Measurements from ENCODE around the gene MAGED4B.
"Not testable (repeated sequence)": the region's sequence is repeated elsewhere in the genome, so short reads cannot be mapped to it uniquely, and the experiment has no call there.

MAGED4B gene, protein sequence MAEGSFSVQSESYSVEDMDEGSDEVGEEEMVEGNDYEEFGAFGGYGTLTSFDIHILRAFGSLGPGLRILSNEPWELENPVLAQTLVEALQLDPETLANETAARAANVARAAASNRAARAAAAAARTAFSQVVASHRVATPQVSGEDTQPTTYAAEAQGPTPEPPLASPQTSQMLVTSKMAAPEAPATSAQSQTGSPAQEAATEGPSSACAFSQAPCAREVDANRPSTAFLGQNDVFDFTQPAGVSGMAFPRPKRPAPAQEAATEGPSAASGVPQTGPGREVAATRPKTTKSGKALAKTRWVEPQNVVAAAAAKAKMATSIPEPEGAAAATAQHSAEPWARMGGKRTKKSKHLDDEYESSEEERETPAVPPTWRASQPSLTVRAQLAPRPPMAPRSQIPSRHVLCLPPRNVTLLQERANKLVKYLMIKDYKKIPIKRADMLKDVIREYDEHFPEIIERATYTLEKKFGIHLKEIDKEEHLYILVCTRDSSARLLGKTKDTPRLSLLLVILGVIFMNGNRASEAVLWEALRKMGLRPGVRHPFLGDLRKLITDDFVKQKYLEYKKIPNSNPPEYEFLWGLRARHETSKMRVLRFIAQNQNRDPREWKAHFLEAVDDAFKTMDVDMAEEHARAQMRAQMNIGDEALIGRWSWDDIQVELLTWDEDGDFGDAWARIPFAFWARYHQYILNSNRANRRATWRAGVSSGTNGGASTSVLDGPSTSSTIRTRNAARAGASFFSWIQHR

DNA sequence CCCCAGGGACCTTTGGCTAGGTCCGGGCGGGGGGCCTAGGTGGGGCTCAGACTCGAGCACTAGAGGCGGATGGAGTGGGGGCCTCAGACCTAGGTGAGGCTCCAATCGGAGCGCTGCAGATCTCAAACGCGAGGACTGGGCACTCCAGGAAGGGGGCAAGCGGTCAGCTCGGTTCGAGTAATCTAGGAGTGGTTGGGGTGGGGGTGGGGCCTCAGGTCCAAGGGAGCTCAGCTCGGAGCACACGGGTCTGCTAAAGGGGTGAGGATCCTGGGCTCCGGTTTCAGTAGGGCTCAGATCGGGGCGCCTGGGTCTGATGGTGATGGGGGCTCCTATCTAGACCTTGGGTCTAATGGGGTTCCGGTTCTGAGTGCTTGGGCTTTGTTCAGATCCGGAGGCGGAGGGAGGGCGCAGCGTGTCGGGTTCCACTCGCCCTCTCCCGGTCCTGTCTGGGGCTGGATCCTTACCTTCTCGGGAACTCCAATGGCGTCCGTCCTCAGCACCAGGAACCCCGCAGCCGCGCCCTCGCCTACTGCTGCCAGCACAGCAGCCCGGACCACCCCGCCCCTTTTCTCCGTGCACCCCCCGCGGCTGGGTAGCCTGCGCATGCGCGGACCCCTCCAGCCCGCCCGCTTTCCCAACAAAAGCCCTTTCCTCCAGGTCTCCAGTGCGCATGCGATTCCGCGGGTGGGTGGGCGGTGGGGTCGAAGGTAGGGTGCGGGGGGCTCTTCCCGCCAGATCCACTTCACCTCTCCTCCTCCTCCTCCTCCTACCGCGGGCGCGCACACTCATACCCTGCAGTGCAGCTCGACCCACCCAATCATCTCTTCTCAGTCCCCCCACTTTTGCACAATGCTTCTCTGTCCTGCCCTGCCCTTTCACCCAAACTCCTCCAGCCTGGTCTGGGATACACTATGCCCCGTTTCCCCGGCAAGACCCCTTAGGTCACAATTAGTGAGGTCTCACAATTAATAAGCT, at the start of gene MAGED4B:
MAGED4B (minus strand) TSS at position 518 of the 975 bp plus-strand sequence. CDS start 1,011 bp downstream, outside the sequence.
- not testable (repeated sequence) for DNase-seq

DNA sequence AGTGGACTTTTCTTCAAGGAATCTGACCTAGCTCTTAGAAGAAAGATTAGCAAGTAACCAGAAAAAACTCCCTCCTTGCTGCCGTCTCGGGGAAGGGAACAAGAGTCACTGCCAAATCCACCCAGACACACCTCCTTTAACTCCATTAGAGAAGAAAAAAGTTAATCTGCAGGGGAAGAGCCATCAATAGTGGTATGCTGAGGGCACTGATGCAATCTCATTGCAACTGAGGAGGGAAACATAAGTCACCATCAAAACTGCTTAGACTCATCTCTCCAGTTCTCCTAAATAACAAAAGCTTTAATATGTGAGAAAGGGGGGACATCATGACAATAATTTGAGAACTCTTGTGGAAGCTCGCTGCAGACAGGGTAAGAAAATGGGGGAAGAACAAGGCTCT, 49.3 kb upstream of the MAGED4B start:
- DNase-seq = no peak

- no peak for DNase-seq
These were observed 13.6 kb upstream of the MAGED4B start for GRCh38 chrX:52082578-52082977.

DNA sequence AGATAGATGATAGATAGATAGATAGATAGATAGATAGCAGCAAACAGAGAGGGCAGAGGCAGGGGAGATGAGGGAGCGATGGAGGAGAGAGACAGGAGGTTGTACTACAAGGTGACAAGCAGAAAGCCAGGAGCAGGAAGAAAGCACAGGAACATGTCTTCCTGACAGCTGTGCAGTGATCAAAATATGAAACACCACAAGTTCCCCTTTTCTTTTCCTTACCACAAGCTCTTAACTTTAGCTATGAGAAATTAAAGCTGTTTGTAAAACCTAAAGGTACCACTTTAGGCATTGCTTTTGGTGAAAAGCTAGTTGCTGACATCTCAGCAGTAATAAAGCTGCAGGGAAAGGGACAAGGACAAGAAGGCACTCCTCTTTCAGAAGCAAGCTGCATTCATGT, 9.1 kb upstream of the MAGED4B start:
- no peak for DNase-seq

GRCh38 chrX:52042288-52042687, 26.7 kb downstream of the MAGED4B start:
- not testable (repeated sequence) for DNase-seq

- DNase-seq = no peak
These were observed 34.8 kb downstream of the MAGED4B start for GRCh38 chrX:52034211-52034610.

DNA sequence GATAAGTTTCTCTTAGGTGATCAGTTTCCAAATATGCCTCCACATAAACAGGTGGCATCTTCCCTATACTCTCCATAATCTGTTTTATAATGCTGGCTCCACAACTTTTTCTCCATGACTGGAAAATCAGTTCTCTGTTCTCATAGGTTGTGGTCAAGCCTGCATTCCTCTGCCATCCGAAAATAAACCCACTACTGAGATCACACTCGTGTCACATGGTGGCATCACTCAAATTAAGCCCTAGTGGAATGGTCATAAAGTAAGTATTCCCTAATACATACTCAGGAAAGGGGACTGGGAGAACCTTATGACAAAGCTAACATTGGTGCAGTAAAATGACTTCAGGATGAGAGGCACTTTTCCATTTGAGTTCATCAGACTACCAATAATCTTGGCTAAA, 37.6 kb downstream of the MAGED4B start:
- DNase-seq = no peak

- DNase-seq = no peak
These were observed 53.2 kb downstream of the MAGED4B start for GRCh38 chrX:52015794-52016193.

Data from SIG-M5 (cell line).